HG02981 (cell line): ENCODE results near the gene EFHD2.
"Not testable (repeated sequence)": the region's sequence is repeated elsewhere in the genome, so short reads cannot be mapped to it uniquely, and the experiment has no call there.

Experiments used
- ATAC-seq: cut with Tn5 transposase; IDR thresholded peaks from one replicate; pipeline ENCODE4 v1.9.1; 2021; ENCODE audit warnings: mild to moderate bottlenecking, moderate library complexity; ENCODE audit not compliant: unreplicated experiment

Gene EFHD2

DNA sequence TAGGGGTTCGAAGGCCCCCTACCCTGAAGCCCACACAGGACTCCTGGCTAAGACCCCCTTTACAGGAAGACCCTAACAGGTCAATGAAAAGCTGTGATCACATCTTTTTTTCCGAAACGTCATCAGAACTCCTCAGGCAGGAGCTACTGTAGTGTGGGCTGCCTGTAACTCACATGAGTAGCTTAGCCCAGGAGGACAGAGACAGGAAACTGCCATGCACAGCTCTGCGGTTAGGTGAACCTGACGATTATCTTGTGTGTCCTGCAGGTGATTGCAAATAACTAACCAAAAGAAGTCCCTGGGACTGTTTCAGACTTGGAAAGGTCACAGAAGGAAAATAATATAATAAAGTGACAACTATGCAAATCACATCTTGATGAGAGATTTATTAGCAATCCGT is 62.0 kb downstream of the EFHD2 start:
- ATAC-seq: not testable (repeated sequence)

DNA sequence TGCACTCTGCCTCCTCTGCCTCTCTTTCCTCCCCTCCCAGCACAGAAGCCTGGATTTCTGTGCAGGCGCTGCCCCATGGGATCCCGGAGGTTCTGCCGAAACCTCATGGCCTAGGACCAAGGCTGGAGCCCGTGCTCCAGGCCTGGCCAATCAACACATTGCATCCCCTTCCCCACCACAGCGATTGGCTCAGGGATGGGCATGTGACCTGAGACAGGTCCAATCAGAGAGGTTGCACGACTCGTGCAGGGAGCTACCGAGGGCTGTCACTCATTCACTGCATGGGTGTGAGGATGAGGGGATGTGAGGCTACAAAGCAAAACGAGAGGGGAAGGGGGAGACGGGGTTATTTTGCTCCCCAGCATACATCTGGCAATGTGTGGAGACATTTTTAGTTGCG is 62.9 kb downstream of the EFHD2 start:
- no peak for ATAC-seq

DNA sequence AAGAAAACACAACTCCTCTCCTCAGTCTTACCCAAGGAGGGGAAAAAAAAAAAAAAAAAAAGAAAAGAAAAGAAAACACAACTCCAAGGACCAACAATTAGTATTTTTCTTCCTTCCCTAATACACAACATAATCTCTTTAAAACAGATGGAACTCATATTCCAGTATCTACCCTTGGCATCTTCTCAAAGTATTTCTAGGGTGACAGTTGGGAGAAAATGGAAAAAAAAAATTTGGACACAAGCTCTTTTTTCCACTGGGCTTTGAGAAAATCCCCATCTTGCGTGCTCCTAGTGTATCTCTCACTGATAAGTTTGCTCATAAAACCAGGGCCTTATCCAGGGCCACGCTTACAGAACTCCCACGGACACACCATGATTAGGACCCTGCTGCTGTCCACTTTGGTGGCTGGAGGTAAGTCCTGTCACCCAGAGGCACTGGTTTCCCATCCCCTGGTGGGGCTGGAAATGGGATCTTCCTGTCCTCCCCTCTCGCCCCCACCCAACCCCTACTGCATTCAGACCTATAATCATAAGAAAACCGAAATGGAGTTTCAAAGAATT is 66.1 kb downstream of the EFHD2 start, which contains the start of gene CELA2B:
Gene CELA2B (plus strand): TSS at position 353 of the 563 bp plus-strand sequence. CDS start 22 bp downstream, at position 375.
- ATAC-seq: no peak

DNA sequence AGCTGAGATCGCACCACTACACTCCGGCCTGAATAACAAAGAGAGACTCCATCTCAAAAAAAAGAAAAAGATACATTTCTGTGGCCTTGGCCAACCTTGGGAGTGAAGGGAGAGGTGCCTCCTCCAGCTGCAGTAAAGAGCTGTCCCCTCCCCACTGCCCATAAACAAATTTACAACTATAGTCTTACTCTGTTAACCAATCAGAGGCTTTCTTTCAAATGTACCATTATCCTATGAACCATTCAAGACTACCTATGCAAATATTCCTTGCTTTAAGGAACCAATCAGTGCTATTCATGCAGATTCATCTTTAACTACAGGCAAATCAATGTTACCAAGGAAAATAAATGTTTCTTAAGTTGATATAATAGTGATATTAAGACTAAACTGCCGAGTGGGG is 67.2 kb downstream of the EFHD2 start:
- no peak for ATAC-seq

DNA sequence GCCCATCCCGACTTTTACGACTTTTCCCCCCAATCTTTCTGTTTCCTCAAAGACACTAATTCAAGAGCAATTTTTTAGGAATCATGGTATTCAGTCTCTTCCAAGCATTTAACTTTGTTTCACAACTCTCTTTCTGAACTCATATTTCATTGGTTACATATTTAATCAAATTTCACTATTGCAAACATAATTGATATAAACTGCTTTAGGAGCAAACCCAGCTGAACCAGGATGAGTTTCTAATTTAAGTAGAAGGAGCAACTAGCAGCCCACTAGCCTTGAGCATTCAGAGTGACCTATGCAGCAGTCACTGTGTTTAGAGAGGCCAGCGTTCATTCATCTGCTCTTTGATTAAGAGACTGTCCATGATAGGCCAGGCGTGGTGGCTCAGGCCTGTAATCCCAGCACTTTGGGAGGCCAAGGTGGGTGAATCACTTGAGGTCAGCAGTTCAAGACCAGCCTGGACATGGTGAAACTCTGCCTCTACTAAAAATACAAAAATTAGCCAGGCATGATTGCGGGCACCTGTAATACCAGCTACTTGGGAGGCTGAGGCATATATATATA is 68.0 kb downstream of the EFHD2 start:
- no peak for ATAC-seq
